Right ventricle myocardium superior (tissue), 1 donor: ENCODE measurements around the gene APOA1. TPM values are rescaled to one million over a fixed set of nuclear protein-coding genes. Genes with fewer than 3 reads are reported as not detected.
"Not testable (repeated sequence)": the region's sequence is repeated elsewhere in the genome, so short reads cannot be mapped to it uniquely, and the experiment has no call there.

Experiments
- ATAC-seq: fragments of 200-7000 bp; cut with Tn5 transposase; one replicate; pipeline ENCODE4 v1.9.1; 2020; ENCODE audit warnings: mild to moderate bottlenecking; ENCODE audit not compliant: poor library complexity
- DNase-seq: peaks from one replicate; pipeline ENCODE4 v3.0.0-alpha.2; 2020
- intact Hi-C: fragments of 100-400 bp; cut with DNase I; formaldehyde crosslinking; loops from one replicate; pipeline ENCODE4 v1.11.2; 2022
- total RNA-seq: library from RNA; stranded (reverse); fragmentation: NEBNext Ultra II Directional; extraction: Animal tissue kit (Norgen Biotek cat#: 25700); gene quantifications from one replicate; pipeline ENCODE4 v1.2.1, GENCODE V29; 2021
- donor health status: DM: no; HTN: yes; CAD: no; lungs with severe emphysema.

APOA1 gene
- total RNA-seq, 1 donor from 2014 or later: 8.4 TPM

- no peak for DNase-seq
- no peak for ATAC-seq
- intact Hi-C loops: no loop called here
These were observed 1.1 kb upstream of the APOA1 start for GRCh38 chr11:116838321-116839084.

GRCh38 chr11:116836632-116836991 is 810 bp downstream of the APOA1 start:
- intact Hi-C loops: no loop called here
- no peak for DNase-seq
- no peak for ATAC-seq

GRCh38 chr11:116835791-116836631 is 1.4 kb downstream of the APOA1 start:
- peak; percentile 91 for ATAC-seq
- intact Hi-C loops: no loop called here
- peak; percentile 96 for DNase-seq

GRCh38 chr11:116835042-116835772 is 2.2 kb downstream of the APOA1 start:
- peak; percentile 52 for ATAC-seq
- no peak for DNase-seq
- intact Hi-C loops: no loop called here

GRCh38 chr11:116834535-116835041 is 2.8 kb downstream of the APOA1 start:
- not testable (repeated sequence) for DNase-seq

GRCh38 chr11:116833816-116834534 is 3.4 kb downstream of the APOA1 start:
- ATAC-seq: no peak
- intact Hi-C loops: no loop called here

More at GRCh38 chr11:116834535-116835041, 2.8 kb downstream of the APOA1 start:
- ATAC-seq, intact Hi-C loops: not testable (repeated sequence)

GRCh38 chr11:116833491-116833815 is 4.0 kb downstream of the APOA1 start:
- ATAC-seq (no peak), DNase-seq (no peak)
- intact Hi-C loops: no loop called here

More at GRCh38 chr11:116833816-116834534, 3.4 kb downstream of the APOA1 start:
- DNase-seq: no peak

- intact Hi-C loops: no loop called here
- DNase-seq (no peak), ATAC-seq (no peak)
These were observed 4.8 kb downstream of the APOA1 start for GRCh38 chr11:116832350-116833290.

- DNase-seq (no peak), ATAC-seq (no peak)
- intact Hi-C loops: no loop called here
These were observed 5.6 kb downstream of the APOA1 start for GRCh38 chr11:116831790-116832349.

GRCh38 chr11:116830184-116830912 is 7.1 kb downstream of the APOA1 start:
- no peak for ATAC-seq
- DNase-seq: no peak
- intact Hi-C loops: no loop called here

GRCh38 chr11:116829525-116830183 is 7.8 kb downstream of the APOA1 start, which contains the start of gene APOC3:
APOC3 (plus strand) TSS chr11:116829907; CDS start chr11:116830583, 676 bp downstream.
- DNase-seq: no peak
- no peak for ATAC-seq
- intact Hi-C loops: no loop called here

GRCh38 chr11:116828632-116829524 is 8.5 kb downstream of the APOA1 start:
- no peak for DNase-seq
- ATAC-seq: no peak
- intact Hi-C loops: no loop called here

- intact Hi-C loops: no loop called here
- ATAC-seq (no peak), DNase-seq (no peak)
These were observed 10.0 kb downstream of the APOA1 start for GRCh38 chr11:116827461-116827860.

- ATAC-seq: no peak
- no peak for DNase-seq
- intact Hi-C loops: no loop called here
These were observed 10.5 kb downstream of the APOA1 start for GRCh38 chr11:116826751-116827431.
